ENCODE results near the gene CDKN2A. TPM values are rescaled to one million over a fixed set of nuclear protein-coding genes. Genes with fewer than 3 reads are reported as not detected.

The CDKN2A gene
- polyA plus RNA-seq, 10 donors, result 0.31 to 0.54 (median 0.48) TPM; not detected in 5

GRCh38 chr9:21945606-21946005, 48.6 kb downstream of the CDKN2A start:
- DNase-seq, result no peak

DNA sequence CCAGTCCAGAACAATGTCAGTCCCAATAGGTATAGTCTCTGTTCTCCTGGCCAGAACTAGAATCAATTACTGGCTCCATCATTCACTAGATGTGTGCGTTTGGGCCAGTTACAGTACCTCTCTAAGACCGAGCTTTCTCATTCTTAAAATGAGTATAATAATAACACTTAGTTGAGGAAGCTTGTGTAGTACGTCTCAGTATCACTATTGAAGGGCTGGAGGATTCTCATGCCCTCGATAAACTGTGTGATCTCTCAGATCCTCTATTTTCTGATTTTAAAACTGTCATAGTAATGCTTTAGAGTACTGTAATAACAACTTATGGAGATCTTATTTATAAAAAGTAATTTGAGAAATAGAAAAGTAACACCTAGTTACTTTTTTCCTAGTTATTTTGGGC, 50.7 kb downstream of the CDKN2A start:
- DNase-seq, result no peak

- DNase-seq, result no peak
Measured at GRCh38 chr9:21941337-21941995, 52.7 kb downstream of the CDKN2A start.

GRCh38 chr9:21936161-21936560, 58.0 kb downstream of the CDKN2A start:
- no peak for DNase-seq

- no peak for DNase-seq
Measured at GRCh38 chr9:21935631-21936030, 58.6 kb downstream of the CDKN2A start.

GRCh38 chr9:21933865-21934264, 60.3 kb downstream of the CDKN2A start:
- DNase-seq, result no peak

GRCh38 chr9:21933281-21933680, 60.9 kb downstream of the CDKN2A start:
- no peak for DNase-seq

DNA sequence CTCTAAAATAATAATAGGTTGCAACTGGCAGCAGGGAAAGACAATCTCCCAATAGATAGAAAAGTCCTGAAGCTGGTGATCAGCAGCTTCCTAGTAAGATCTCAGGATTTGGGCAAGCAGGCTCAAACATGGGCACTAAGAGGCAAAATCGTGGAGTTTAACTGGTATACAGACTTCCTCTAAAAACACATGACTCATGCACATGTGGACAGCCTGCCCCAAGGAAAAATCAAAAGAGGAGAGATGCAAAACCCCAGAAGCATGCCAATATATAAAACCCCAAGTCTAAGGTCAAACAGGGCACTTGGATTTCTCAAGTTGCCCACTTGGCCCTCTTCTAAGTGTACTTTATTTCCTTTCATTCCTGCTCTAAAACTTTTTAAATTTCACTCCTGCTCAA, 62.8 kb downstream of the CDKN2A start:
- no peak for DNase-seq

- DNase-seq, result no peak
Measured at GRCh38 chr9:21927752-21928151, 66.4 kb downstream of the CDKN2A start.

DNA sequence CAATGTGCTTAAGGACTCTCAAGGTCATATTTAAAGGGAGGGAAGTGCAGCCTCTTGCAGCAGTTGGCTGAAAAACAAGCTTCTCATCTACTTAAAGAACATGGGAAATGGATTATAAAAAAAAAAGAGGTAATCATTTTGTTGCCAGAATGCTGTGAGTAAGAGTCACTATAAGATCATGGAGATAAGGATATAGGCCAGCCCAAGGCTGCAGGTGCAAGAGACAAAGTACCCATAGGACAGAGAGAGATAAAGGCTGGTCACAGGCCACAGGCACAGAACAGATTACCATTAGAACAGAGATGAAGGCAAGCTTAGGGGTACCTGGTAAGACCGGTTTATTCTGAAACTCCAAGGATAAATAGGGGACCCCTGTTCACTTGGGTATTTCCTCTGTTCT, 70.5 kb downstream of the CDKN2A start:
- DNase-seq, result no peak

DNA sequence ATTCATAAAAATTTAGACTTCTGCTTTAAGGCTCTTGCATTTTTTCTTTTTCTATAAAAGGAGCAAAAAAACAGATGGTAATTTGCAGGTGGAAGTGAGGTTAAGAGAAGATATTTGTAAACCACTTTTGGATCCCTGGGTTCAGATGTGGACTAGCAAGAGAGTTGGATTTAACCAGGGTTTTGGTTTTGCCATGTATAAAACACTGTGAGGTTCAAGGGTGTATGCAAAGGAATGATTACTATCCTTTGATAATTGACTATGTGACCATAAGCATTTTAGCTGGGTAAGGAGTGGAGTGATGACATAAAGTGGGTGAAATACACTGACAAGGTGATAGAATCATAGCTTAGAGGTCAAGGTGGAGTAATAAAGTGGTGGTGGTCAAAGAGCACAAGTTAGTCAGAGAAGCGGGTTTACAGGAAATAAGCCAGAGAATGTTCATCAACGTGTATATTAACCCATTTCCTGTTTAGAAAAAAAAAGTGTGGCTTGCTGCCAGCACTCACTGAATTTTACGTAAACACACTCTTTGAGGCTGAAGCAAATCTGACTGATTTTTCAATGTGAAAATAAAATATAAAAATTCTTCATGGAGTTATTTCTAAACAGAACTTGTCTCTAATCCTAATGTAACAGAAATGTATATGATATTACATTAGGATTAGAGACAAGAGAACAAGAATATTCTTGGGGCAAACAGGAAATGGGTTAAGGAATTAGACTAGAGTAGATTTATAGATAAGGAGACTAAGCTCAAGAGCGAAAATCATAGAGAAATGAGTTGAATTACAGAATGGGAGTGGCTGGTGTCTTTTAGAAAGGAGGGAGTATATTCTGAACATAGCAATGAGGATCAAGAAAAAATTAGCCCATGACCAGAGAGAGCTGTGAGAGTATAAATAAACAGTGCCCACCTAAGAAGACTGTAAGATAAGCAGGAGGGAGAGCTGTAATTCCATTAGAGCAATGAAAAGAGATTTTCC, 74.5 kb downstream of the CDKN2A start:
- peak; percentile 1 to 21 (median 3) for DNase-seq

Other genes with a start within 250 kb of the CDKN2A start
- 10 to 100 TPM; 18.2 to 30.7 (median 25.2) TPM for gene MTAP, start 191.8 kb downstream of the CDKN2A start, polyA plus RNA-seq (ENCODE audit: insufficient read length in 10 of 10)
- under 1 TPM in 4 of 10 donors, not detected in 6; 0.08 to 0.35 (median 0.16) TPM for gene CDKN2B-AS1, start 399 bp upstream of the CDKN2A start, polyA plus RNA-seq (ENCODE audit: insufficient read length in 10 of 10)
- 1 to 10 TPM in 2 of 10 donors, under 1 TPM in 8; 0.18 to 5.6 (median 0.53) TPM for gene CDKN2B, start 14.9 kb upstream of the CDKN2A start, polyA plus RNA-seq (ENCODE audit: insufficient read length in 10 of 10)

All from muscle of back (tissue), 11 donors.